ENCODE measurements around the gene RPL41.

- TF ChIP-seq, protein P1, sequence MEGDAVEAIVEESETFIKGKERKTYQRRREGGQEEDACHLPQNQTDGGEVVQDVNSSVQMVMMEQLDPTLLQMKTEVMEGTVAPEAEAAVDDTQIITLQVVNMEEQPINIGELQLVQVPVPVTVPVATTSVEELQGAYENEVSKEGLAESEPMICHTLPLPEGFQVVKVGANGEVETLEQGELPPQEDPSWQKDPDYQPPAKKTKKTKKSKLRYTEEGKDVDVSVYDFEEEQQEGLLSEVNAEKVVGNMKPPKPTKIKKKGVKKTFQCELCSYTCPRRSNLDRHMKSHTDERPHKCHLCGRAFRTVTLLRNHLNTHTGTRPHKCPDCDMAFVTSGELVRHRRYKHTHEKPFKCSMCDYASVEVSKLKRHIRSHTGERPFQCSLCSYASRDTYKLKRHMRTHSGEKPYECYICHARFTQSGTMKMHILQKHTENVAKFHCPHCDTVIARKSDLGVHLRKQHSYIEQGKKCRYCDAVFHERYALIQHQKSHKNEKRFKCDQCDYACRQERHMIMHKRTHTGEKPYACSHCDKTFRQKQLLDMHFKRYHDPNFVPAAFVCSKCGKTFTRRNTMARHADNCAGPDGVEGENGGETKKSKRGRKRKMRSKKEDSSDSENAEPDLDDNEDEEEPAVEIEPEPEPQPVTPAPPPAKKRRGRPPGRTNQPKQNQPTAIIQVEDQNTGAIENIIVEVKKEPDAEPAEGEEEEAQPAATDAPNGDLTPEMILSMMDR (conservative IDR thresholded peaks at IDR 0.05; ENCODE audit: low read depth, low read length) = no peak; the same call in 1 of the 2 replicates
- TF ChIP-seq EZH2 (IDR thresholded peaks at IDR 0.05; ENCODE audit: low read length, unreplicated experiment) = no peak
Measured at GRCh38 chr12:56105609-56105902, 10.9 kb upstream of the RPL41 start.
